ENCODE results near the gene CASP8AP2.
A peak's percentile ranks its signal among the peaks of the same experiment; 100 is the strongest.
"Not testable (repeated sequence)": the region's sequence is repeated elsewhere in the genome, so short reads cannot be mapped to it uniquely, and the experiment has no call there.

CASP8AP2 gene

DNA sequence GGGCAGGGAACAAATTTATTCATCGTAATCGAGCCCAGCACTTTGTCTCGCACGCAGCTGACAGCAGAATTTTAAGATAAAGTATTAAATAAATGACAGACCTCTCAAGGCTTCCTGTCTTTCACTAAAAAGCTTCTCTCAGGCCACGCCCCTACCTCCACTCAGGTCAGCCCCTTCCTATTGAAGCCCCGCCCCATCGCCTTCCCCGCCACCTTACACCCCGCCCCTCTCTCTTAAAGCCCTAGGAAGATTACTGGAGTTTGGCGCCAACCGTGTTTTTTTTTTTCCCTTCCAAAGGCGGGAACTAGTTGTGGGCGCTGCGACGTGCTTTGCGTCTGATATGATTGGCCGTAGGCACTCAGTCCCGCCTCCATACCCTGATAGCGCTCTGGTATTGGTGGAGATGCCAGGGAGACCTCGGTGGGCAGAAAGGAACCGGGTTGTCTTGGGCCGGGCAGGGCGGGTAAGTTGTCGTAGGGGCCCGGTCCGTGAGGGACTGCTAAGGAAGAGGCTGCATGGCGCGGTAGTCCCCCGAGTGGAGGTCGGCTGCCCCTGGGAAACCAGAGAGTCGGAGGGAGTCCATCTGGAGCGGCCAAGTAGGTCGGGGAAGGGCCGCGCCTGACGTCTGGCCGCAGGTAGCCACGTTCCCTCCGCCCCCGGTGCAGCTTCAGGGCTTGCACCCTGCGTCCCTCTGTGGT is at the start of gene CASP8AP2:
TSS of gene CASP8AP2 (plus strand) at position 409 of the 698 bp plus-strand sequence.
- peak; percentile 99 for DNase-seq

DNA sequence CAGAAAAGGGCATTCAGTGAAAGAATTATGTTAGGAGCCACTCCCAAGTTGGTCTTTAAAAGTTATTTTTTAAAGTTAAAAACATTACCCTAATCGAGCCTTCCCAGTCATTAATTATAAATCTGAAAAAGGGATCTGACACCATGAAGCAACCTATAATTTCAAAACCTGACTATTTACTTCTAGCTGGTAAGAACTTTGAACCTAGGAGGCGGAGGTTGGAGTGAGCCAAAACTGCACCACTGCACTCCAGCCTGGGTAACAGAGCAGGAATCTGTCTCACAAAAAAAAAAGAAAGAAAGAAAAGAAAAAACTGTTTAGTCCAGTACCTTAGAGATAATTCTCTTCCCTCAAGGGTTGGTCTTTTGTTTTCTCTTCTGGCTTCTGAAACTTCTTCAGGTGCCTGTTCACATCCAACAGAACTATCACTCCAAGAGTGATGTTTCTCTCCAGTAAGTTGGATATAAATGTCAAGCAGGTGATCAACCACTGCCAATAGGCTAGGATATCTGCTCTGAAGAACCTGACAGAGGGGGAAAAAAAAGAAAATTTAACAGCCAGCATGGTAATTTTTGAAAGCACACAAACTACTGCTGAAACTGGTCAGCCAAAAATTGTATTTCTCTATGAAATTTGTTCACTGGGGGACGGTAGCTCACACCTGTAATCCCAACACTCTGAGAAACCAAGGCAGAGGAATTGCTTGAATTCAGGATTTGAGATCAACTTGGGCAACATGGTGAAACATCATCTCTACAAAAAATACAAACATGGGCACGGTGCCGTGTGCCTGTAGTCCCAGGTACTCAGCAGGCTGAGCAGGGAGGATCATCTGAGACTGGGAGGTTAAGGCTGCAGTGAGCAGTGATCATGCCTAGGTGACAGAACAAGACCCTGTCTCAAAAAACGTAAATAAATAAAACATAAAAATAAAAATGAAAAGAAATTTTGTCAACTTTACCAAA is 48.3 kb upstream of the CASP8AP2 start:
- no peak for DNase-seq

DNA sequence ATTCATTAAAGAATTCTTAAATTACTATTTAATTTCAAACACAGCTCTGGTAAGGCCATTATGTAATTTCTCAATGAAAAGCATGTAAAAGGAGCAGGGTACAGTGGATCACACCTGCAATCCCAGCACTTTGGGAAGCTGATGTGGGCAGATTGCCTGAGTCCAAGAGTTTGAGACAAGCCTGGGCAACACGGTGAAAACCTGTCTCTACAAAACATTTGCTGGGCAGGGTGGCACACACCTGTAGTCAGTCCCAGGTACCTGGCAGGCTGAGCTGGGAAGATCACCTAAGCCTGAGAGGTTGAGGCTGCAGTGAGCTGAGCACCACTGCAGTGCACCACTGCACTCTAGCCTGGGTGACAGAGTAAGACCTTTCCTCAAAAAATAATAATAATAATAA is 47.5 kb upstream of the CASP8AP2 start:
- no peak for DNase-seq

DNA sequence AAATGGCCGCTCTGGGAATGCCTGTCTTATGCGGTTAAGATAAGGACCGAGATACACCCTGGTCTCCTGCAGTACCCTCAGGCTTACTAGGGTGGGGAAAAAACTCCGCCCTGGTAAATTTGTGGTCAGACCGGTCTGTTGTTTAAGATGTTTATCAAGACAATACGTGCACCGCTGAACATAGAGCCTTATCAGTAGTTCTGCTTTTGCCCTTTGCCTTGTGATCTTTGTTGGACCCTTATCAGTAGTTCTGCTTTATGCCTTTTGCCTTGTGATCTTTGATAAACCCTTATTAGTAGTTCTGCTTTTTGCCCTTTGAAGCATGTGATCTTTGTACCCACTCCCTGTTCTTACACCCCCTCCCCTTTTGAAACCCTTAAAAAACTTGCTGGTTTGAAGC is 46.4 kb upstream of the CASP8AP2 start:
- not testable (repeated sequence) for DNase-seq

DNA sequence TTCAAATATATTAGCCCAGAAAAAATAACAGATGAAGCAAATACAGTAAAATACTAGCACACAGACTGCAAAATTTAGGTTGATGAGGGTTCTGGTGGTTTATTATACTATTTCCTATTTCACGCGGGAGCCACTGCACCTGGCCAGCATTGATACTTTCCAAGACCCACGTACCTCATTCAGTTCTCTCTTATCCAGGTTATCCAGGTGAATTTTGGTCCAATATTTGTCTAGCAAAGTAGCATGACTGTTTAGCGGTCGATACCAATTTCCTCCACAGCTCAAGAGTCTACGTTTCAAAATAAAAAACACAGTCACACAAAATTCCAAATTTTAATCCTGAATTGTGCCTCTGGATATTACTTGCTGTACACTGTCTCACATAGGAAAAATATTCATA is 44.8 kb upstream of the CASP8AP2 start:
- no peak for DNase-seq

DNA sequence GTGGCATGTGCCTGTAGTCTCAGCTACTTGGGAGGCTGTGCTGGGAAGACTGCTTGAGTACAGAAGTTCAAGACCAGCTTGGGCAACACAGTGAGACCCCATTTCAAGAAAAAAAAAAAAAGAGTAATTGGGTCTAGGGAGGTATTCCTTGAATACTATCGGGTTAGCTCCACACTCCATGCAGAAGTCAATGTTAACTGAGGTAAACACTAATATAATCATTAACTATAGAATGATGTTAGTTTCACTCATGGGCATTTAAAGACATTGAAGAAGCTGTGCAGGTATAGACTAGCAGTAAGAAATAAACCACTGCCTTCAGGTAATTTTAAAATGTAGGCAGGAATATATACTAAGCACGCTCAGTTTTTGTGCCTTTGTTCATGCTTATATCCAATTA is 42.7 kb upstream of the CASP8AP2 start:
- DNase-seq, result no peak

DNA sequence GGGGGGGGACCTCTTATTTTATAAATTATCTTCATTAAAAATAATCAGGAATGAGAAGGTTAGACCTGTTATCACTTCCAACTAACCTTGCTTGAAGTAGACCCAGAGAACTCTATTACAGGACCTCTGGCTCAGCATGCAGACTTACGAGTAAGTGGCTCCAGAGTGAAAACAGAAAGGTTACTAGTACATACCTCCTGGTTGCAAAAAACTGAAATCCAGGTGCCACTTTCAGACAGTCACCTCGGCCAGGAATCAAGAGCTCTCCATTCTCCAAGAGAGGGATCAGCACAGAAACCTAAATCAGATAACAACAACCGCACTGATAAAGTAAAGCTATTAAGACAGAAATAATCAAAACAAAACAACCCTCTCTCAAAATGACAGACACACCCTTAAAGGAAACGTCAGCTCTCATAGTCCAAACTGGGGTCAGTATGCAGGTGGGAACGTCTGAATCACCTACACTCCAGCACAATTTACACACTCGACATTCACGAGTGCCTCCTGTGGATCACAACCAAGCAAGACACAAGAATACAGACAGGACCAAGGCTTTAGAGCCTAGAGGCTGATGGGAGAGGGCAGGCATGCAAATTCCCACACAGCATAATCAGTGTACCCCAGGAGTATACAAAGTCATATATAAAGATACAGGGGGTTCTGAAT is 41.9 kb upstream of the CASP8AP2 start:
- no peak for DNase-seq

DNA sequence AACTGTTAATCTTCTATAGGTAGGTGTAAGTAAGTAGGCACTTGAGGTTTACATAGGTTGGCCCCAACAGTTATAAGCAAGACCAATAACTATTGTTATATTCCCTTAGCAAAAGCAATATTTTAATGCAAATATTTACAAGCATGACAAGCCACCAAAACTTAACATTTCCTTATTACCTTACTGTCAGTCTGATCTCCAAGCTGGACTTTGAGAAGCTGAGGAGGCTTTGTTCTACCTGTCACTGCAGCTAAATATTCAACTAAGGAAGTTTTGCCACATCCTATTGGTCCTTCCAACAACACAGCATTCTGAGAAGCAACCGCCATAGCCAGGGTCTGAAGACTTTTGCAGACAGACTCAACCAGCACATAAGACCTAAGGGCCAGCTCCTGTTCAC is 39.7 kb upstream of the CASP8AP2 start:
- no peak for DNase-seq

DNA sequence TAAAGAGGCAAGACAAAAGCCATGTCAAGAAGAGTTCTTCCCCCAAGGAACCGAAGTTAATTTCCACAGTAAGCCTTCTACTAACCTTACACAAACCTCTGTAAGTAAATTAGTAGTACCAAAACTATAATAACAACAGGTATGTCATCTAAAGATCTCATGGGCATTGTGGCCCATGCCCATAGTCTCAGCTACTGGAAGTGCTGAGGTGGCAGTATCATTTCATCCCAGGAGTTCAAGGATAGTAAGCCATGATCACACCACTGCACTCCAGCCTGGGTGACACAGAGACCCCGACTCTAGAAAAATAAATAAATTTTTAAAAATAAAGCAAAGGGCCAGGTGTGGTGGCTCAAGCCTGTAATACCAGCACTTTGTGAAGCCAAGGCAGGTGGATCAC is 39.3 kb upstream of the CASP8AP2 start:
- no peak for DNase-seq

DNA sequence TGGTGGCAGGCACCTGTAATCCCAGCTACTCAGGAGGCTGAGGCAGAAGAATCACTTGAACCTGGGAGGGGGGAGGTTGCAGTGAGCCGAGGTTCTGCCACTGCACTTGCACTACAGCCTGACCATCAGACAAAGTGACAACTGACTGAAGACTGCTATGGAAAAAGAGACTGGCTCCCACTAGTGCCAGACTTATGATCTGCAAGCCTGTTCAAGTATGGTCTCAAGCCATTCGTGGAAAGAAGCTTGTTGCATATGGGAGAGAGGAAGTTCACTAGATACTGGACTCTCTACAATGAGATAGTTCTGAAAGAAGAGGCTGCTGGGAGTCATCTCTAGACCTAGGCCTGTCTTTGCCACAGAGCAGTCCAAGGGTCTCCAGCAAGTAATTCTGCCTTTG is 36.8 kb upstream of the CASP8AP2 start:
- DNase-seq, result peak; percentile 6

DNA sequence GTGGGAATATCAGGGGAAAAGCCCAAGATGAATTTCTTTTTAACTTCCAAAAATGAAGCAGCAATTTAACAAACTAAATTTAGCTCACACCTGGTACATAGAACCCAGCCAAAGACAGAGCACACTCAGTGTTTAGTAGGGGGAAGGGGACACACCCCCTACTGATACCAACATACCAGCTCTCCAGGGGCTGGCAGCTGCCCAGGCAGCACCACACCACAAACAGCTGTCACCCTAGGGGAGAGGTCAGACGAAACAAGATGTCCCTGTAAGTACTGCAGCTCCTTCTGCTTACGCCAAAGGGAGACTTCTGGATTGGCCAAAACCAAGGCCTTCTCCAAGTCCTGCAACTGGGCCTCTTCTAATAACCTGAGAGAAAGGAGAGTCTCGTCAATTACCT is 36.1 kb upstream of the CASP8AP2 start:
- DNase-seq, result no peak

DNA sequence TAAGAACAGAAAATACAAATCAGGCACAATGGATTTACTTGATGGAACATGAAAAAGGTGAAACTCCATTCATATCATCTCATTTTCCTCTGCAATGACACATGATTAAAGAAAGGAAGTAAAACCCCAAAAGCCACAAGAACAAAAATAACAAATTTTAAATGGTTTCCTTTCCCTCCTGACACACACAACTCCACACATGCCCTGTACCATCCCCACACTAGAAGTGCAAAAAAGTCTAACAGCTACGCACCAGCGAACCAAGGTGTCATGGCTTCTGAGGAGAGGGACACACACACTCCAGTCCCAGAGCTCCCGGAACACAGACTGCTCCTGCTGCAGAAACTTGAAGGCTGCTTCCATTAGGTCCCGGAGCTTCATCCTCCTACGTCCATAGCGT is 35.4 kb upstream of the CASP8AP2 start:
- no peak for DNase-seq

DNA sequence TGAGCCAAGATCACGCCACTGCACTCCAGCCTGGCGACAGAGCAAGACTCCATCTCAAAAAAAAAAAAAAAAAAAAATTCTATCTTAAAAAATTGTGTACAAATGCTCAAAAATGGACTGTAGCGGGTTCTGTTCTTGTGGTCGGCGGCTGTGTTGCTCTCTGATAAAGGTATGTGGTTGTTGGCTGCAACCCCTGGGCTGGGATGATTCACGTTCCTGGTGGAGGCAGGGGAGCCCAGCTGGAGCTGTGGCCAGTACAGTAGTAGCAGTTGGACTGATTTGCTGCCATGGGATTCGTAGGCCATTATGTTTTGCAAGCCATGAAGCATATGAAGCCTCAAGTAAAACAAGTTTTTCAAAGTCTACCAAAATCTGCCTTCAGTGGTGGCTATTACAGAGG is 32.4 kb upstream of the CASP8AP2 start:
- DNase-seq, result no peak

DNA sequence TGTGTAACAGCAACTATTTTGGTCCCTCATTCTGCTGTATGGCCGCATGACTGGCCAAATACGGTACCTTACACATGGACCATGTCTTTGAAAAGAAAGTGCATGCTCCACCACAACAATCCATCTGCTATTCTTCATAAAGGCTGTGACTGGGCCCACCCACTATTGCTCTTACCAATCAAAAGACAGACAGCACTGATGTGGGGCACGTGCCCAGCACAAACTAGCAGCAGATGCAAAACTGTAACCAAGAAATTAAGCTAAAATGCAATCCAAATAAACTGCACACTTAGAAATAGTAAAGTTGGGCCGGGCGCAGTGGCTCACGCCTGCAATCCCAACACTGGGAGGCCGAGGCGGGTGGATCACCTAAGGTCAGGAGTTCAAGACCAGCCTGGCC is 30.6 kb upstream of the CASP8AP2 start:
- DNase-seq, result no peak

DNA sequence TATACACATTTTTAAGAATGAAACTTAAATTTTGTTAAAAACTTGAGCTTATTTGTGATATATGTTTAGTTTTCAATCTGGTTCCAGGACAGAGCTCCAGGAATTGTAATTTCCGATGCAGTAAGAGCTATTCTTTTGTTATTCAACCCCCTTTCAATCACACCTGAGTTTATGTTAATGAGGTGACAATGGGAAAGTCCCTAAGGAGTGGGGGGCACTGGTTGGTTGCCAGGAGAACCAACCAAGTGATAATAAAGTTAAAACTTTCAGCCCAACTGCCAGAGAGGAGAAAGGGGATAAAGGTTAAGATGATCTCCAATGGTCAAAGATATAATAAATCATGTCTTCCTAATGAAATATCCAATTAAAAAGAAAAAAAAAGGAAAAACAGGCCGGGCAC is 29.9 kb upstream of the CASP8AP2 start:
- no peak for DNase-seq

DNA sequence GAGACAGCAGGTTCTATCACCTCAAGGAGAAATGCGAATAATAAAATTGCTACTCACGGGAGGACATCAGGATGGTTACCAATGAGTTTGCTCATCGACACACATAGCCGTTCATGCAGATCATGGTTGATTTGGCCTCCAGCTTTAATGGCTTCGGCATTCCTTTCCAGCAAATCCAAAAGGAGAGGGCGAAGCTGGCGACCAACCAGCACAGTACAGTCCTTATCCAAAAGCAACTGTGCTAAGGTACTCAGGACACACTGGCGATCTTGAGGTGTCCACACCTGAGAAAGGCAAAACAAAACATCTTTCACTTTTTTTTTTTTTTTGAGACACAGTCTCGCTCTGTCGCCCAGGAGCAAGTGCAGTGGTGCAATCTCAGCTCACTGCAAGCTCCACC is 26.4 kb upstream of the CASP8AP2 start:
- DNase-seq, result no peak

DNA sequence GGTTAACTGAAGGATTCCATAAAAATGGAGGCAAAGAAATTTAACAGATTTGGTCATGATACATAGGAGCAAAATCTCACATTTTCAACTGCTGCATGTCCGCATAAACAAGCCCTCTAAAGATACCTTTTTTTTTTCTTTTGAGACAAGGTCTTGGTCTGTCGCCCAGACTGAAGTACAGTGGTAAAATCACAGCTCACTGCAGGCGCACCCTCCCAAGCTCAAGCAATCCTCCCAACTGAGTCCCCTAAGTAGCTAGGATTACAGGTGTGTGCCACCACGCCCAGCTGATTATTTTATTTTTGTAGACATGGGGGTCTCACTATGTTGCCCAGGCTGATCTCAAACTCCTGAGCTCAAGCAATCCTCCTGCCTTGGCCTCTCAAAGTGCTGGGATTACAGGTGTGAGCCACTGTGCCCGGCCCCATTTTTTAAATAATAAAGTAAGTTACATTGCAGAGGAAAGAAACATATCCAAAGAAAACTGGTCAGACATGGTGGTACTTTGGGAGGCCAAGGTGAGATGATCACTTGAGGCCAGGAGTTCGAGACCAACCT is 23.8 kb upstream of the CASP8AP2 start:
- no peak for DNase-seq

DNA sequence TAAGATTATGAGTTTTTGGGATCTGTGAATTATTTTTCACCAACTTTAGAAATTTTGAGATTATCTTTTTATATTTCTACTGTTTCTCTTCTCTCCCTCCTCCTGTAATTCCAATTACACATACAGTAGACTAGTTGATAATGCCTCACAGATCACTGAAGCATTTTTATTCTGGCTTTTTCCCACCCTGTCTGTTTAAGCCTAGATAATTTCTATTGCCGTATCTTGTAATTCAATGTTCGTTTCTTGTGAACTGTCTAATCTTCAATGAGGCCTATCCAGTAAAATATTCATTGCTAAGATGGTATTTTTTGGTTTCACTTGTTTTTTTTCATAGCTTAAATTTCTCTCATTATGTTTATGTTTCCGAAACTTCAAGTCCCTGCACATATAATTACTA is 22.1 kb upstream of the CASP8AP2 start:
- no peak for DNase-seq

DNA sequence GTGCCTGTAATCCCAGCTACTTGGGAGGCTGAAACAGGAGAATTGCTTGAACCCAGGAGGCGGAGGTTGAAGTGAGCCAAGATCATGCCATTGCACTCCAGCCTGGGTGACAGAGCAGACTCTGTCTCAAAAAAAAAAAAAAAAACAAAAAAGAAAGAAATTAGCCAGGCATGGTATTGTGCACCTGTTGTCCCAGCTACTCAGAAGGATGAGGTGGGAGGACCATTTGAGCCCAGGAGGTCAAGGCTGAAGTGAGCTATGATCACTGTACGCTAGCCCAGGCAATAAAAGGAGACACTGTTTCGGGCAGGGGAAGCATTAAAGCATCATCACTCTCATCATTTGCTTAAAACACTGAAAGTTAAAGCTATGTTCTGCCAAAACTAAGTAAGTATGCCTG is 16.3 kb upstream of the CASP8AP2 start:
- DNase-seq, result not testable (repeated sequence)

DNA sequence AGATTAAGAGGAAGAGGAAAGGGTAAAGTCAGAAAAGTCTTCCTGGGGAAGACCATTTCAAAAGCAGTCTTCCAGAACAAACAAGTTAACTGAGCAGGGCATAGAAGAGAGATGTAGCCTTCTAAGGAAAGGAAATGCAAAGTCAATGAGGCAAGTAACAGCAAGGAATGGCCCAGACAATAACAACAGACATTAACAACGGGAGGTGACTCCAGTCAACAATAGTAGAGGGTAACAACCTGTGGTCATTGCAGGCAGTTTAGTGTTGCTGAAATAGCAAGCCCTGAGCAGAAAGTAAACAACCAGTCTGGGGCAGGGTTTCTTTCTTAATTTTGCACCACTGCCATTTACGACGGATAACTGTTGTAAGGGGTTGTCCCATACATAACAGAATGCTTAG is 12.2 kb upstream of the CASP8AP2 start:
- DNase-seq, result no peak

DNA sequence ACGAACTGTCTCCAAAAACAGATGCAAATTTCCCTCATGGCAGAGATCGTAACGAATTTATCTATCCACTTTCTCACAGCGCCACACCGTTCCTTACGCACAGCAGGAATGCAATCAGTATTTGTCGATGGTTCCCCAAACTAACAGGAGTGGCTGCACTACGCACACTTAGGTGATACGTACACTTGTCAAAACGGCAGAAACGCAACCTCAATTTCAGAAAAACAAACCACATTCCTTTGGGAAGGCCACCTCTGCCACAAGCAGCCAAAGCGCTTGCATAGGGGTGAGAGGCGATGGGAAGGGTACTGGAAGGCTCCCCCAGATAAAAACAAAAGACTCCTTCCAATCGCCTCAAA is 10.7 kb upstream of the CASP8AP2 start:
- DNase-seq, result no peak

DNA sequence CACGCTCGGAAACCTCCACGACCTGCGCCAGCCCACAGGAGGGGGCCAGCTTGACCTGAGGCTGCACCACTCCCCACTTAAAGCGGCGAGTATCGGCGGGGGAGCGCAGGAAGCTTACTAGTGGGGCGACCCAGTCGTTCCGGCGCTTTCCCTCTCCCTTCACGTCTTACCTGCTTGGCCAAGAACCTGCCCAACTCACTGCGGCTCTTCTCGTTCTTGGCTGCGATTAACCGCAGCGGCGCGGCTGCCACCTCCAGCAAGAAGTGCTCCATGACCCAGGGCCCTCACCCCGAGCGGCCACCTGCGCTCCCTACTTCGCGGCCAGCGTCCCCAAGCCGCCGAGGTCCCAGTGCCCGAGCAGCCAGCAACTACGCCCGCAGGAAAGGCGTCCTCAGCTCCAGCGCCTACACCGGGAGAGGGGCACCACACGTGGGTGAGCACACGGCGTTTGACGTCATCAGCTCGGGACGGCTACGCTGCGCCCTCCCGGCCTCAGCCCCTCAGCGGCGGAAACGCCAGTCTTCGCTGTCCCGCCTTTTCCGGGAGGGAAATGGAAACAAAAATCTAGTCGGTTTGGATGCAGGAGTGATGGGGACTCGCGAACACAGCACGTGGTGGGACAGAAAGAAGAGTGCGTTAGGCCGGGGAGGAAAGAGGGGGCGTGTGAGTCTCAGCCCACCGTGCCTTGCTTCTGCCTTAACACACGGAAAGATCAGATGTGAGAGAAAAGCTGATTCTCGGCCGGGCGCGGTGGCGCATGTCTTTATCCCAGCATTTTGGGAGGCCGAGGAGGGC is 10.1 kb upstream of the CASP8AP2 start, which contains the start of gene MDN1:
TSS of gene MDN1 (minus strand) at position 459 of the 795 bp plus-strand sequence. CDS start at position 272, 187 bp downstream.
- DNase-seq, result peak; percentile 90
